Panc1 (cell line): ENCODE measurements around the gene CD72.
"Not testable (repeated sequence)": the region's sequence is repeated elsewhere in the genome, so short reads cannot be mapped to it uniquely, and the experiment has no call there.

Source experiments
- CTCF ChIP-seq: fragments of 450-650 bp; IDR thresholded peaks from 2 replicates; pipeline ENCODE4 v1.5.1; 2017; ENCODE audit warnings: mild to moderate bottlenecking
- POLR2AphosphoS5 ChIP-seq: IDR thresholded peaks from 2 replicates; pipeline ENCODE4 v1.6.1; 2012; ENCODE audit warnings: mild to moderate bottlenecking, low read depth, low read length, moderate library complexity
- REST ChIP-seq, 2 experiments: IDR thresholded peaks; 2 replicates each; pipeline ENCODE4 v1.6.1; 2011 to 2012; ENCODE audit warnings: low read depth in 2 of 2, control low read depth in 1 of 2, low read length in 1 of 2, mild to moderate bottlenecking in 1 of 2, moderate library complexity in 1 of 2; ENCODE audit not compliant: insufficient read depth in 1 of 2
- SIN3A ChIP-seq: IDR thresholded peaks from 2 replicates; pipeline ENCODE4 v1.6.1; 2012; ENCODE audit warnings: low read depth, mild to moderate bottlenecking, low read length, moderate library complexity, borderline replicate concordance; ENCODE audit not compliant: insufficient read depth
- TCF7L2 ChIP-seq: IDR thresholded peaks from 2 replicates; pipeline ENCODE4 v1.6.1; 2011; ENCODE audit warnings: mild to moderate bottlenecking, low read depth, low read length, inconsistent platforms

DNA sequence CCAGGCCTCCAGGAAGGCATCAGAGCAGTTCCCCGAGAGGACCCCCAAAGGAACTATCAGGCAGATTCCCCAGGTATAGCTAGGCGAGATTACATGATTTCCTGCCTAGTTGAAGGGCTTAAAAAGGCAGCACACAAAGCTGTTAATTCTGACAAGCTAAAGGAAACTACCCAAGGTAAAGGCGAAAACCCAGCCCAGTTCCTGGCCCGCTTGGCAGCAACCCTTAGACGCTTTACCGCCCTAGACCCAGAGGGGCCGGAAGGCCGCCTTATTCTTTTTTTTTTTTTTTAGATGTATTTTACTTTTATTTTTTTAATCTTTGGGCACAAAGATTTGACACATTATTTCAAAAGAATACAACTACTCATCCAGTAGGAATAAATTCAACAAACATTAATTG, 20.5 kb upstream of the CD72 start:
- not testable (repeated sequence) for TF ChIP-seq CTCF; TCF7L2; POLR2AphosphoS5; SIN3A; REST (IDR thresholded peaks at IDR 0.05; ENCODE audit: insufficient read depth in 1 of 2, low read depth in 2 of 2, low read length in 1 of 2)
